Activated CD4-positive, CD25-positive, alpha-beta regulatory T cell treated with anti-CD3 and anti-CD28 coated beads, Interleukin-2, amount 50 U/mL, for 16 hours (primary cell): ENCODE data around the gene MCF2L2.
"Not testable (repeated sequence)": the region's sequence is repeated elsewhere in the genome, so short reads cannot be mapped to it uniquely, and the experiment has no call there.

Experiments
- DNase-seq: peaks from one replicate; pipeline ENCODE4 v3.0.0-alpha.2; 2020; ENCODE audit warnings: low read depth, low spot score

Gene MCF2L2

DNA sequence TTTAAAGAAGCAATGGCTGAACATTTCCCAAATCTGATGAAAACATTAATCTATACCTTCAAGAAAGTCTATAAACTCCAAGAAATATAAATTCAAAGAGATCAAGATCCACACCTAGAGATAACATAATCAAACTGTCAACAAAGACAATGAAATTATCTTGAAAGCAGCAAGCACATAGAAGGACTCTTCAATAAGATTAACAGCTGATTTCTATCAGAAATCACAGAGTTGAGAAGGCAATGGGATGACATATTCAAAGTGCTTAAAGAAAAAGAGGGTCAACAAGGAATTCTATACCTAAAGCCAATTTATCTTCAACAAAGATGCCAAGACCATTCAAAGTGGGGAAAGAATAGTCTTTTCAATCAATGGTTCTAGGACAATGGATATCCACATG is 224.7 kb downstream of the MCF2L2 start:
- no peak for DNase-seq

- DNase-seq, result no peak
These were observed 226.3 kb downstream of the MCF2L2 start for GRCh38 chr3:183202004-183202722.

GRCh38 chr3:183198939-183199338 is 229.5 kb downstream of the MCF2L2 start:
- DNase-seq, result no peak

GRCh38 chr3:183197734-183198133 is 230.7 kb downstream of the MCF2L2 start:
- DNase-seq, result no peak

DNA sequence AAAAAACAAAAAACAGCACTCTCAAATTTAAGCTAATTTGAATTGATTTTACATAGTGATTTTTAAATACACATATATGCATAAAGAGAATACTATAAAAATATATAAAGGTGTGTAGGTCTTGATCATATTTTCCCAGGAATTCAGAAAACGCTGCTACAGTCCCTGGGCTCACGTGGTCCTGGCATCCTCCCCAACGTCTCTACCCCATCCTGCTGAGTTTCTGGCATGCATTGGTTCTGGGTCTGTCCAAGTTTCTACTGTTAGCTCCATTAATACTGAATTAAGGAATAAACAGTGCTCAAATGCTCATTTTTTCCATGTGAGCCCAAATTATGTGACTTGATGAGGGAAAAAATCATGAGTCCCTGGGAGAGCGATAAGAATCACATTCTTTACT is 233.2 kb downstream of the MCF2L2 start:
- DNase-seq, result no peak

GRCh38 chr3:183193762-183194689 is 234.4 kb downstream of the MCF2L2 start:
- no peak for DNase-seq

- DNase-seq, result no peak
These were observed 235.6 kb downstream of the MCF2L2 start for GRCh38 chr3:183192650-183193300.

GRCh38 chr3:183189641-183190040 is 238.8 kb downstream of the MCF2L2 start:
- no peak for DNase-seq

DNA sequence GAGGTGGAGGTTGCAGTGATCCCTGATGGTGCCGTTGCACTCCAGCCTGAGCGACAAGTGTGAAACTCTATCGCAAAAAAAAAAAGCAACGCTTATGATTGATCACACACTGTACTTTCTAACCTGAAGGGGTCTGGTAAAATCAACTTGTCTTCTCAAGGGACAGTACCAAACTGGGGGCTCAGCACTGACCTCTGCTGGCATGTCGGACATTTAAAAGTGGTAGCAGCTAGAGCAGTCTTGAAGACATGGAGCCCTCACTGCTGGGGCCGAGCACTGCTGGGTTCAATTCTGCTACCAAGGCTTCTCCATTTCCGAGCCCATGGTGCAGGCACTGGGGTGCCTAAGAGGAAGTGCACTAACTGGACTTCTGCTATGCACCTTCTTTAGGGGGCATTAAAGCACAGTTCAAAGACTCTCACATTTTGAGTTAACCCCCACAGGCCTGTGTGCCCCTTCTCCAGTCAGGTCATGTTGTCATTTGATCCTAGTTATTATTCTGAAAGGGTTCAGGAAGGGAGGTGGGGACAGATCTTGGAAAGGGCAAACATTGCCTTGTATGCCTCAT is 239.4 kb downstream of the MCF2L2 start:
- no peak for DNase-seq

DNA sequence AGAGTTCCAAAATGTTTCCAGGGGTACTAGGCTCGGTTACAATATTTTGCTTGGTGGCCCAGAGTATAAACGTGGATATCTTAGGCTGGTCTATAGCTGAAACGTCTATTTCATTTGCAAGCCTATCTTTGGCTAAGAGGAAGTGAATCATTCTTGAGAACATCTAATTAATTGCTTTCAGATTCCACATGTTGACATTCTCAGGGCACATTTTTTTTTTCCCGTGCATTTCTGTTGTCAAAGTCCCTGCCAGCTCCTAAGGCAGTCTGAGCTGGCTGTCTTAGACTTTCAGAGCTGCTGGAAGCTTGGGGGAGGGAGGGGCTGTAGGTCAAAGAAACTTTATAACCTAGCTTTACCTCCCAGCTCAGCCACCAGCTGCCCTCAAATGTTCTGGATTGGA is 242.7 kb downstream of the MCF2L2 start:
- no peak for DNase-seq

GRCh38 chr3:183182732-183183610 is 245.4 kb downstream of the MCF2L2 start:
- DNase-seq, result no peak

- DNase-seq, result no peak
These were observed 246.3 kb downstream of the MCF2L2 start for GRCh38 chr3:183182073-183182472.

GRCh38 chr3:183181606-183182005 is 246.8 kb downstream of the MCF2L2 start:
- DNase-seq, result no peak

GRCh38 chr3:183180784-183181295 is 247.6 kb downstream of the MCF2L2 start:
- DNase-seq, result no peak

DNA sequence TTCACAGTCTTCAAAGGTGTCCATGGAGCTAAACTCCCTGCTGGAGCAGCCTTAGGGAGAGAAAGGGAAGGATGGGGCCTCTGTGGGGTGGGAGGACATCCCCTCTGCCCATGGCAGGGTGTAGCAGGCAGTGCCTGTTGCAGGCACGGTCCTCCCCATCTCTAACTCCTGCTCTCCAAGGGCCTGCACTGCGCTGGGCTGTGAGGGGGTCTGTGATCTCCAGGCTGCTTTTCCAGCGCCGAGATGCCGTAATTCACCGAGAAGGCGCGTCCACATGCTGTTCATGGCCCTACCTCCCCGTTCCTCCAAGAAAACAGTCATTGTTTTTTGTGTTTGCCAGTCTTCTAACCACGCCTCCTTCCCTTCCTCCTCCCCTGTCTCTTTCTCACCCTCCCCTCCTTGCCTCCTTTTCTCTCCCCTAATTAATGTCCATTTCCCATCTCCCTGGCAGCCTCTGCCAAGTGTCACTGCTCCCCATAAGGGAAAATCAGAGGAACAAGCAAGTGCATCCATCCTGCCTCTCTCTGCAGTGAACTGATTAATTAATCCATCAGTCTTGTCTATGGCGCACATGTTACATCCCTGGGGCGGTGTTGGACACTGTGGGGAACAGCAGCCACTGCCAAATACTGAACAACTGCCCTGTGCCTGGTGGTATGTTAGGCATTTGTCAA is 248.2 kb downstream of the MCF2L2 start:
- no peak for DNase-seq

DNA sequence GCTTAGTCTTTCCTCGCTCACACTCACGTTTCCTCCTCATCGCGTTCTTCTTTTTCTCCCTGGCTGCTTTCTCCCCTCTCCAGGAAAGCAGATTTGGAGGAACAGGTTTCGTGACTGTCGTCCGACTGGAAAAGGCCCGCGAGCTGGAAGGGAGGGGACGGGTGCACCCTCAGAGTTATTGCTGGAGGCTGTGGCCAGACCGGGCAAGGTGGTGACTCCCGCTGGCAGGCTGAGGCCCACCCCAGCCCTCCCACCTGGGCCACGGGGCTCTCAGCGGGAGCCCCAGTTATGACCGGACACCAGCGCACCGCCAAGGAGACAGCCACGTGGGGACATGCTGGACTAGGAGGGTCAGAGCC is 248.9 kb downstream of the MCF2L2 start:
- not testable (repeated sequence) for DNase-seq

- no peak for DNase-seq
These were observed 249.4 kb downstream of the MCF2L2 start for GRCh38 chr3:183178833-183179549.

DNA sequence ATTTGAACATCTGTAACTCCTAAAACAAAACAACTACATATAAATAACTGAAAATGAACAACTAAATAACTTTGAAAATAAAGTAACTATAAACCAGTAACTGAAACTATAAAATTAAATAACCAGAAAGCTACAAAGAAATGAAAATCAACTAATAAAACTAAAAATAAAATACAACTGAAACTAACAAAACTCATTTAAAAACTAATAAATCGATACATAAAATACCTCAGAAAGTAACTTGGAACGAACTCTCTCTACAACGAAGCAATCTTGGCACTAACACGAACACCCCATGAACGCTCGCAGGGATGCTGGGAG is 249.9 kb downstream of the MCF2L2 start:
- no peak for DNase-seq

- no peak for DNase-seq
These were observed 256.3 kb downstream of the MCF2L2 start for GRCh38 chr3:183172051-183172639.
